Glomerular visceral epithelial cell (primary cell): ENCODE data around the gene AKNA.

ENCODE experiments used
- DNase-seq: peaks from one replicate; pipeline ENCODE4 v3.0.0-alpha.2; 2016; ENCODE audit errors: extremely low spot score

Gene AKNA

DNA sequence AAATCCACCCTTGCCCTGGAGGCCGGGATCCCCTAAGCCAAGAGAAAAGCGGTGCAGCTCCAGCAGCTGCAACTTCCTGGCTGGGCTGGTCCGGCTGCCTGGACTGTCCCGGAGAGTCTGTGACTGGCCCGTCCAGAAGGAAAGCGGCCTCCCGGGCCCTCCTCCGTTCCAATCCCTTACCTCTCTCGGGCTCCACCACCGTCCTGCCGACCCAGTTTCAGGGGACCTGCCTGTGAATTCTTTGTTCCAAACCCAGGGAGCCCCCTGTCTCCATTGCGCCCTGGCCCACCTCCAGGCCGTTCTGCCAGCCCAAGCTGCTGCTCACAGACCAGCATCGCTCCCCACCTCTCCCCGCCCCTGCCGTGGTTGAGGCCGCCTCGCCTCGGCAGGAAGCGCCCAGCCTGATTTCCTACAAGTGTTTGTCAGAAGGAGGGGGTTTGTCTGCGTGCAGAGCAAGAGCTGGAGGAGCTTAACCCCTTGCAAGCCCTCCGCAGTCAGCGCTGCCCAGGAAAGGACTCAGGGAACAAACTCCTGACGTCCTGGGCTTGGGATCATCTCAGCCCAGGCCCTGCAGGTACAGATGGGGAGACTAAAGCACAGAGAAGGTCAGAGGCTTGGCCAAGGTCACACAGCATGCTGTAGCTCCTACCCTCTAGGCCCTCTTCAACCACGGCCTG, at the start of gene AKNA:
Gene AKNA (minus strand): TSS at position 303 of the 677 bp plus-strand sequence. CDS start 6,649 bp downstream, outside the sequence.
- DNase-seq, result peak; percentile 74

DNA sequence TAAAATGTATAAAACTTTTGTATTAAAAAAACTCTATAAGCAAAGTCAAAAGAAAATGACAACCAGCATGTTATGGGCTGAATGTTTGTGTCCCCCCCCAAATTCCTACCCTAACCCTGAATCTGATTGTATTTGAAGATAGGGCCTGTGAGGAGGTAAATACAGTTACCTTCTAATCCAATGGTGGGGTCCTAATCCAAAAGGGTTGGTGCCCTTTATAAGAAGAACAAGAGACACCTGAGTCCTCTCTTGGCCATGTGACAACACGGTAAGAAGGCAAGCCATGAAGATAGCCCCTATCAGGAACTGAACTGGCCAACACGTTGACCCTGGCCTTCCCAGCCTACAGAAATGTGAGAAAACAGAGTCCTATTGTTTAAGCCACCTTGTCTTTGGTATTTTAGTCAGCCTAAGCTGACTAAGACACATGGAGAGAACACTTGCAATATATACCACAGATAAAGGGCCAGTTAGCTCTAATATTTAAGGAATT, 49.7 kb upstream of the AKNA start:
- DNase-seq, result no peak

- DNase-seq, result peak; percentile 36
These were observed 47.1 kb upstream of the AKNA start for GRCh38 chr9:114434878-114435311.

DNA sequence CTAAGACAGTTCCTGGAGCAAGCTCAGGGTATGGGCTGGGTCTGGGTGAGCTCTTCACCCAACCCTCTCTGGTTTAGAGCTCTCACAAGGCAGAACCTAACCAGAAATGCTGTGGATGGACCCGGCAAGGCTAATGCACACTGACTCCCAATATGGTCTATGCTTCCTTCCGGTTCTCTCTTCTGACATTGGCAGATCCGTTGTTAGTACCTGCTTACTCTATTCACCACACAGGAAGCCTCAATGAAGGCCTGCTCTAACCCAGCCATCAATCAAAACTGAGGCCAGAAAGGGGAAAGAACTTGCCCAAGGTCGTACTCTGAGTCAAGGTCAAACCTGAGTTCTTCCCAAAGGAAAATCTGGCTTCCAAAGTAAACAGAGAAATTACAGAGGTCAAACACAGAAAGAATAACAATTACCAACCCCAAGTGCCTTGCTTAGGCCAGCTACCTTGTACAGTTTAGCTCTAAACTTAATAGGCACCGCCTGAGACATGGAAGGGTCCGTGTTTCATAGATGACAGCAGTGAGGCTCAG, 46.0 kb upstream of the AKNA start:
- DNase-seq, result no peak

DNA sequence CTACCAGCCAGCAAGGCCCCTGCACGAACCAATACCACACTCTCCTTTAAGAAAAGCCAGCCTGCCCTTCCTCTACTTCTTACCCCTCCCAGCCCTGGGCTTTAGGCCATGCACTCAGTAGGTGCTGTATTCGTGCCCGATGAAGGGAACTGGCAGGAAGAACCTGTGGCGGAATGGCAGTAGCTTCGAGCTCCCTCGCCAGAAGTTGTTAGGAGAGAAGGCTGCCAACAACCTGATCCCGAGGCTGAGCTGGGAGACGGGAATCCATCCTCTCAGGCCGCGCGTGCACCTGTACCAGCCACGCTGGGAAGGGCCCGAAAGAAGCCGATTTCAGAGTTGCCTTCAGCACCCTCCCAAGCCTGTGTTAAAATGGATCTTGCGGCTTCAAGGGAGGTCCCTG, 45.3 kb upstream of the AKNA start:
- DNase-seq, result no peak

- no peak for DNase-seq
These were observed 44.7 kb upstream of the AKNA start for GRCh38 chr9:114432323-114433067.

DNA sequence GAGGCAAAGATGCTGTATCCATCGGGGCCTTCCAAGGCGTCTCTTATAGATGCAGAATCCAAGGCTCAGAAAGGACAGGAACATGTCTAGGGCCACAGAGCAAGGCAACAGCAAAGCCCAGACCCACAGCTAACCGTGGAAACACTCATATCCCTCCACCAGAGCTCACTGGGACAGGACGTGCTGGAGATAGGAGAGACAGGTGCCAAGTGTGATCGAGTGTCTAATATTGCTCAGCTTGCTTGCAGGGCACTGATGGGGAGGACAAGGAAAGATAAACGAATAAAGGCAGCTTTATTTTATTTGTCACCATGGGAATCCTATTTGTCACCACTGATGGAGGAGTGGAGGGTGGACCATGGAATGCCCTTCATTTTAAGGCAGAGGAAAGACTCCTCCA, 44.0 kb upstream of the AKNA start:
- no peak for DNase-seq

- no peak for DNase-seq
These were observed 43.2 kb upstream of the AKNA start for GRCh38 chr9:114431003-114431402.

GRCh38 chr9:114430457-114430856, 42.7 kb upstream of the AKNA start:
- no peak for DNase-seq

GRCh38 chr9:114429488-114429887, 41.7 kb upstream of the AKNA start:
- no peak for DNase-seq

- no peak for DNase-seq
These were observed 40.7 kb upstream of the AKNA start for GRCh38 chr9:114428466-114428865.

GRCh38 chr9:114427644-114428043, 39.9 kb upstream of the AKNA start:
- DNase-seq, result no peak

DNA sequence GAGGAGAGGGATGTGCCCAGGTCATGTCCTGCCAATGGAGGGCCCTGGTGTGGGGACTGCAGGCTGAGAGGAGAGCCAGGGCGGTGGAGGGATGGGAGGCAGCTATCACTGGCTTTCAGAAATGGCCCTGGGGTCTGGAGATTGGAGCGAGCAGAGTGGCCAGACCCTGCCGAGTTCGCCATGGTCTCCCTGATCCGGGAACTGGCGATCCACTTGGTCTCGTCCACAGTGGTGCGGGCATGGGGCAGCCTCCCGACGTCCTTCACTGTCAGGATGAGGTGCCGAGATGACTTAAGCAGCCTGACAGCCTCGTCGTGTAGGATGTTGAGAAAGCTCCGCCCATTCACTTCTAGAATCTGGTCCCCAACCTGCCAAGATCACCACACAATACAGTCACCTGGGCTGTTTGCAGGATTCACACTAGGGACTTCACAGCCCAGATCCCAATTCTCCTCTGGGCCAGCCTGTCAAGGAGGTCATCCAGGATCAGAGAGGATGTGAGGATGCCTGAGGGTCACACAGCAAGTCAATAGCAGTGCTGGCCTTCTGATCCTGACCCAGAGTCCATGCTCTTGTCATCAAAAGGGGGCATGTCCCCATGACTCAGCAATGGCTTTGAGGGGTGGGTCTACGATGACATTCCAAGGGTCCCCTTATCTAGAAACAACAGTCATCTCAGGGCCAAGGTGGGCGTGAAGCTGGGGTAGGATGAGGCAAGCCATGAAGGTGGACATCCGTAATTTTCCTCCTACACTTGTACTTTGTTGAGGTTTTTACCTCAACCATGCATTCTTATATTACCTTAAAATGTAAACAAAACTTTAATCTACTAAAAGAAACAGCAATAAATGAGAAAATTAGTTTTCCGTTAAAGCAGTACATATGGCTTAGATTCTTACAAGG, 38.5 kb upstream of the AKNA start:
- DNase-seq, result no peak

DNA sequence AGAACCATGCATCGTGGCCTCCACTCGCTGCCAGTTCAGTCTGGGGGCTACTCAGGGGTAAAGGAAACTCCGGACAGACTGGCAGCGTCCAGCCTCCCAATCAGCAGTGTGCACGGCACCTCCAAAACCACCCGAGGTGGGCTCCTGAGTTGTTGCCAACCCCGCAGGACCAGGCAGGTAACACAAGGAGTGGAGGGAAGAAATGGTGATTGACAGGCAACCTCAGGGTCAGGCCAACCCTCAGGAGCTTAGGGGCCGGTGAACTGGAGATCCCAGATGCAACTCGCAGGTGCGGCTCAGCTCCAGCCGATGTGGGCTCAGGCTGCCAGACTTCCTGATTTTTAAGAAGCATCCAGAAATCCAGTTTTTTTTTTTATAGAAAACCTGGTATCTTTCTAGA, 37.3 kb upstream of the AKNA start:
- no peak for DNase-seq

DNA sequence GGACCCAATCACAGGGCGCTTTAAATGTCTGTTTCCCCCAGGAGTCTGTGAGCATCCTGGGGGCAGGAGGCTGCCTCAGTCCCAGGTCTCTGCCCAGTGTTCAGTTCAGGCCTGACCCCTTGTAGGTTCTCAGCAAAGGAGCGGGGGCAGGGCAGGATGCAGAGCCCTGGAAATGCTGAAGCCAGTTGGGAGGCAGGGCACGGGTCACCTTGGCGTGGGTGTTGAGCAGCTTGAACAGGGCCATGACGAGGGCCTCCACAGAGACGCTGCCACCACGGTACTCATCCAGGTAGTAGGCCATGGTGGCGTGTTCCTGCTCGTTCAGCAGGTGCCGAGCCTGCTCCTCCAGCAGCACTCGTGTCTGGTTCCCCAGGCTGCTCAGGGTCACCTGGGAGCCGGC, 36.3 kb upstream of the AKNA start:
- DNase-seq, result no peak

- no peak for DNase-seq
These were observed 35.4 kb upstream of the AKNA start for GRCh38 chr9:114423181-114423580.

DNA sequence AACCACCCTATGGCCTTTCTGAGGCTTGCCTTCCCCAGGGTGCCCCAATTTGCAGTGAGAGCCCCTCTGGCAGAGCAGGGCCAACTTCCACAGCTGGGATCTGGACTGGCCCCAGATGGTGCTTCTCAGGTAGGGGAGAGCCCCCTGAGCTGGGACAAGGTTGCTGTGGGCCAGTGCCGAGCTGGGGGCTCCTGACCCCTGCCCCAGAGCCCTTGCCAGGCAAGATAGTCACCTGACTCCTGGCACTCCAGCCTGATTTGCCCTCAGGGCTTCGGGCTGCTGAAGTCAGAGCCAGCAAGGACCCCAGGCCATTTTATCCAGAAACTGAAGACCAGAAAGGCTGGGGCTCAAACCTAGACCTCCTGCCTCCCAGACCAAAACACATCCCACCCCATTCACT, 33.4 kb upstream of the AKNA start:
- DNase-seq, result no peak

GRCh38 chr9:114419796-114420195, 32.0 kb upstream of the AKNA start:
- no peak for DNase-seq

DNA sequence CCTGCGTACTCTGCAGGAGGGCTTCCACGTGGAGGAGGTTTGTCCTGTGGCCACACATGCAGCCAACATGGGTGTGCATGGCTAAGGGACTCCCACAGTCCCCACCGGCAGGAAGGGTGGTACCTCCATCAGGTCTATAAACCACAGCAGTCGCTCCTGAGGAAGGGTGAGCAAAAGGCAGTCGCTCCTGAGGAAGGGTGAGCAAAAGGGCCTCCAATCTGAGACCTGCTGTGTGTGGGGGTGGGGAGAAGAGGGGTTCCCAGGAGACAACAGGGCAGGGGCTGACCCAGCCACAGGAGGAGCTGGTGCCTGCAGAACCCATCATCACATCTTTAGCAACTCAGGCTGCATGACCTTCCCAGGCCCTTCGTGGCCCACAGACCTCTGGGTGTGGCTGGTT, 30.3 kb upstream of the AKNA start:
- DNase-seq, result no peak

- DNase-seq, result peak; percentile 31
These were observed 29.7 kb upstream of the AKNA start for GRCh38 chr9:114417511-114417910.

DNA sequence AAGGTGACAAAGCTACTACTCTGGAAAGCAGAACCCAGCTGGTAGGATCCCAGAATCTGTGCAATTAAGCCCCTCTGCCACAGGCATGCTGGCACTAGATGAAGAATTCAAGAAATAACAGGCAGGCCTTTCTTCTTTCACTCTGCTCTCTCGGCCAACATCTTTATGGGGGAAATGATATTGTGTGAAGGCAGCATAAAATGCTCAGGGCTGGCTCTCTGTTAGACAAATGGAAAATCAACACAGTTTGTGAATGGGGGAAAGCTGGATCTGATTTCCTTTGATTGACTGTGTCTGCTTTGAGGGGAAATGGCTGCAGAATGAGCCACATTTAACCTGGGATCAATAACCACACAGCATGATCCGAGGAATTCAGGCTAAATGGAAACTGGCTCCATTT, 29.1 kb upstream of the AKNA start:
- no peak for DNase-seq

DNA sequence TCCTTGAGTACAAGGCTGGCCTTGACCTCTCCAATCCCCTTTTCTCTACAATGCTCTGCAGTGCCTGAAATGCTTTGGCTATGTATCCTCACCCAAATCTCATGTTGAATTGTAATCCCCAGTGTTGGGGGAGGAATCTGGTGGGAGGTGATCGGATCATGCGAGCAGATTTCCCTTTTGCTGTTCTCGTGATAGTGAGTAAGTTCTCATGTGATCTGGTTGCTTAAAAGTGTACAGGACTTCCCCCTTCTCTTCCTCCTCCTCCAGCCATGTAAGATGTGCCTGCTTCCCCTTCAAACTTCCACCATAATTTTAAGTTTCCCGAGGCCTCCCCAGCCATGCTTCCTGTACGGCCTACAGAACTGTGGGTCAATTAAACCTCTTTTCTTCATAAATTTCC, 28.5 kb upstream of the AKNA start:
- DNase-seq, result no peak
